DND-41 (cell line): ENCODE measurements around the gene KLK2.

Experiments used
- ATAC-seq: fragments of 200-7000 bp; cut with Tn5 transposase; 3 replicates; pipeline ENCODE4 v1.9.1; 2021; ENCODE audit warnings: low read depth; ENCODE audit not compliant: insufficient read depth
- DNase-seq: peaks from one replicate; pipeline ENCODE4 v3.0.0-alpha.2; 2020
- H2AFZ ChIP-seq: 2 replicates; pipeline ENCODE4 v1.6.0; 2012; ENCODE audit warnings: low read depth, low read length
- H3K27ac ChIP-seq: 2 replicates; pipeline ENCODE4 v1.5.1; 2012; ENCODE audit warnings: low read length, inconsistent platforms
- H3K27me3 ChIP-seq: fragments of 200-600 bp; sonication (generic); 2 replicates; pipeline ENCODE4 v1.6.0; 2012; ENCODE audit warnings: low read length, mild to moderate bottlenecking, inconsistent platforms; ENCODE audit not compliant: insufficient read depth, poor library complexity
- H3K36me3 ChIP-seq: 2 replicates; pipeline ENCODE4 v1.5.1; 2012; ENCODE audit warnings: low read length, inconsistent platforms; ENCODE audit not compliant: insufficient read depth
- H3K4me1 ChIP-seq: 2 replicates; pipeline ENCODE4 v1.5.1; 2012; ENCODE audit warnings: mild to moderate bottlenecking, low read length; ENCODE audit not compliant: insufficient read depth
- H3K4me2 ChIP-seq: 2 replicates; pipeline ENCODE4 v1.6.0; 2012; ENCODE audit warnings: mild to moderate bottlenecking, moderate library complexity, low read length, inconsistent platforms; ENCODE audit not compliant: insufficient read depth
- H3K4me3 ChIP-seq, 2 experiments: fragments of 200-600 bp in 1 of 2; shearing (Covaris generic) in 1 of 2; 2 replicates each; pipeline ENCODE4 v1.5.1; 2012 to 2016; ENCODE audit warnings: inconsistent platforms in 2 of 2, low read length in 2 of 2, mild to moderate bottlenecking in 2 of 2, low read depth in 1 of 2, moderate library complexity in 1 of 2
- H3K79me2 ChIP-seq: 2 replicates; pipeline ENCODE4 v1.6.0; 2012; ENCODE audit warnings: low read length, inconsistent platforms; ENCODE audit not compliant: insufficient read depth
- H3K9ac ChIP-seq: 2 replicates; pipeline ENCODE4 v1.6.0; 2012; ENCODE audit warnings: low read depth, mild to moderate bottlenecking, inconsistent platforms, low read length, moderate library complexity
- H3K9me3 ChIP-seq: 2 replicates; pipeline ENCODE4 v1.5.1; 2012; ENCODE audit warnings: low read length, moderate library complexity, mild to moderate bottlenecking, inconsistent platforms; ENCODE audit not compliant: insufficient read depth, severe bottlenecking
- H4K20me1 ChIP-seq: 2 replicates; pipeline ENCODE4 v1.6.0; 2012; ENCODE audit warnings: low read length; ENCODE audit not compliant: insufficient read depth
- EZH2 ChIP-seq: IDR thresholded peaks from 3 replicates; pipeline ENCODE4 v1.6.1; 2012; ENCODE audit warnings: borderline replicate concordance, low read depth, mild to moderate bottlenecking, moderate library complexity, low read length, inconsistent platforms; ENCODE audit not compliant: severe bottlenecking
- TF ChIP-seq, protein P1 (sequence below): IDR thresholded peaks from 2 replicates; pipeline ENCODE4 v1.5.1; 2012; ENCODE audit warnings: borderline replicate concordance, low read length, moderate library complexity, mild to moderate bottlenecking; ENCODE audit not compliant: poor library complexity, severe bottlenecking; ENCODE audit errors: extremely low read depth

KLK2 gene

DNA sequence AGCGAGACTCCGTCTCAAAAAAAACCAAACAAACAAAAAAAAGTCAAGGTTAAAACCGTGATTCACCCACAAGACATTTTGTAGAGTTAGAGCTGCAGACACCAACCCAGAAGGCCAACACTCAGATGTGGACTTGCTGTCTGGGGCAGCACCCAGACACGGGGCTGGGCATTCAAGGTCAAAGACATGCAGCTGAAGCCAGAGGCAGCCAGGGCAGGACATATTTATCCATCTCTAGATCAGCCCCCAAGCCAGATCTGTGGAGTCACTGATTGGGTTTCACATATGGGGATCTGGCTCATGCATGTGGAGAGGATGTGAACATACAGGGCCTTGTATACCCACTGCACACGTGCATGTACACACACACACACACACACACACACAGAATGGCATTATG, 43.4 kb upstream of the KLK2 start:
- Histone ChIP-seq H3K9me3 (no peaks in the 10 kb centered on the region), H3K4me1 (no peaks in the 10 kb centered on the region), H3K27me3 (no peaks in the 10 kb centered on the region), H3K9ac (no peak overlapping the region), H3K4me3 (no peak overlapping the region), H3K4me2 (no peak overlapping the region), H3K27ac (no peak overlapping the region), H3K36me3 (no peaks in the 10 kb centered on the region), H3K79me2 (no peaks in the 10 kb centered on the region), H2AFZ (no peak overlapping the region), H4K20me1 (no peaks in the 10 kb centered on the region)
- ATAC-seq (no peak), DNase-seq (no peak)
- TF ChIP-seq EZH2: no peak
- TF ChIP-seq, protein P1, sequence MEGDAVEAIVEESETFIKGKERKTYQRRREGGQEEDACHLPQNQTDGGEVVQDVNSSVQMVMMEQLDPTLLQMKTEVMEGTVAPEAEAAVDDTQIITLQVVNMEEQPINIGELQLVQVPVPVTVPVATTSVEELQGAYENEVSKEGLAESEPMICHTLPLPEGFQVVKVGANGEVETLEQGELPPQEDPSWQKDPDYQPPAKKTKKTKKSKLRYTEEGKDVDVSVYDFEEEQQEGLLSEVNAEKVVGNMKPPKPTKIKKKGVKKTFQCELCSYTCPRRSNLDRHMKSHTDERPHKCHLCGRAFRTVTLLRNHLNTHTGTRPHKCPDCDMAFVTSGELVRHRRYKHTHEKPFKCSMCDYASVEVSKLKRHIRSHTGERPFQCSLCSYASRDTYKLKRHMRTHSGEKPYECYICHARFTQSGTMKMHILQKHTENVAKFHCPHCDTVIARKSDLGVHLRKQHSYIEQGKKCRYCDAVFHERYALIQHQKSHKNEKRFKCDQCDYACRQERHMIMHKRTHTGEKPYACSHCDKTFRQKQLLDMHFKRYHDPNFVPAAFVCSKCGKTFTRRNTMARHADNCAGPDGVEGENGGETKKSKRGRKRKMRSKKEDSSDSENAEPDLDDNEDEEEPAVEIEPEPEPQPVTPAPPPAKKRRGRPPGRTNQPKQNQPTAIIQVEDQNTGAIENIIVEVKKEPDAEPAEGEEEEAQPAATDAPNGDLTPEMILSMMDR: no peak

DNA sequence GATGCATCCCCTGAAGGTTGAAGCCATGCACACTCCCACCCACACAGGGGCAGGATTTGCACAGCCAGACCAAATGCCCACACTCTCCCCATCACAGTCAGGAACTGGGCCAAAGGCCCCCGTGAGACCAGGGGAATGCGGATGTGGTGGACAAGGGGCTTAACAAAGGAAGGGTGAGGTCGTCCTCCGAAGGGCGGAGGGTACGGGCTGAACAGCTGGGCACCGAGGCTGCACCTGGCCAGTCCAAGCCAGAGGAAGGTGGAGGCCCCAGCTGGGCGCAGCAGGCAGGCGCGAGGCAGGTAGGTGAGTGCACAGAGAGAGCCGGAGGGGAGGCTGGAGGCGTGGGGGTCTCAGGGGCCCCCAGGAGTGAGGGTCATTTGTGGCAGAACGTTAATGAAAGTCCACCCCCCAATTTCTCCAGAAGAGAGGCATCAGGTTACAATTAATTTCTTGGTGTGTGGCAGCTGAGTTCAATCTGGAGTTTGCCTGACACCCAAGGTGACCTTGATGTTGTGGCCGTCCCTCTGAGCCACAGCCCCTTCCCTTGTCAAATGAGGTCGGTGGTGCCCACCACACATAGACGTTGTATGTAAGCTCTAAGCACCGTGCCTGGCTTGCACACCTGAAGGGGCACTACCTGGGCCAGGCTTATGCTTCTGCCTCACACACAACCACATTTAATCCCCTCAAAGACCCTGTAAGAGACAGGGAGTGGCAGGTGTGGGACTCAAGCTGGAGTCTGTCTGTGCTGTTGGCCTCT, 42.8 kb upstream of the KLK2 start:
- H3K4me3 ChIP-seq: no peak overlapping the region
- no peaks in the 10 kb centered on the region for H3K79me2 ChIP-seq
- TF ChIP-seq EZH2: no peak
- TF ChIP-seq, protein P1: no peak
- DNase-seq (no peak), ATAC-seq (no peak)
- H3K4me2 ChIP-seq: no peak overlapping the region
- no peak overlapping the region for H3K9ac ChIP-seq
- H3K36me3 ChIP-seq: no peaks in the 10 kb centered on the region
- no peaks in the 10 kb centered on the region for H3K27me3 ChIP-seq
- no peak overlapping the region for H3K27ac ChIP-seq
- H2AFZ ChIP-seq: no peak overlapping the region
- H4K20me1 ChIP-seq: no peaks in the 10 kb centered on the region
- no peaks in the 10 kb centered on the region for H3K4me1 ChIP-seq
- H3K9me3 ChIP-seq: no peaks in the 10 kb centered on the region

DNA sequence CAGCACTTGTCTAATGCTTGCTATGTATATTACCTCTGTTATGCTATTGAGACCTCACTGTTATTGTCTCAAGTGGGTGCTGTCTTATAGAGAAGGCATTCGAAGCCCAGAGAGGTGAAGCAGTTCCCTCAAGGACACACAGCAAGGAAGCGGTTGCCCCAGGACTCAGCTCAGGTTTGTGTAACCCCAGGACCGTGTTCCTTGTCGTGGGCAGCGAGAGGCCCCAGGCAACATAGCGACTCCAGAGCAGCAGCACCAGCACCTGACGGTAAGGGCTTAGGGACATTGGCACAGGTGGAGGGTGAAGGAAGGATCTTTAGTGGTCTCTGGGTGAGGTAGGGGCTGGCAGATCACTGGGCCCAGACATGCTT, 42.2 kb upstream of the KLK2 start:
- no peaks in the 10 kb centered on the region for H3K79me2 ChIP-seq
- H3K9ac ChIP-seq: no peak overlapping the region
- TF ChIP-seq, protein P1: no peak
- TF ChIP-seq EZH2: no peak
- no peak overlapping the region for H3K27ac ChIP-seq
- H3K4me2 ChIP-seq: no peak overlapping the region
- H3K4me1 ChIP-seq: no peaks in the 10 kb centered on the region
- ATAC-seq (no peak), DNase-seq (no peak)
- no peaks in the 10 kb centered on the region for H3K9me3 ChIP-seq
- H3K27me3 ChIP-seq: no peaks in the 10 kb centered on the region
- H3K4me3 ChIP-seq: no peak overlapping the region
- no peaks in the 10 kb centered on the region for H3K36me3 ChIP-seq
- H2AFZ ChIP-seq: no peak overlapping the region
- no peaks in the 10 kb centered on the region for H4K20me1 ChIP-seq
